ENCODE measurements around the gene SUCLG2. TPM values are rescaled to one million over a fixed set of nuclear protein-coding genes. Genes with fewer than 3 reads are reported as not detected.
A peak's percentile ranks its signal among the peaks of the same experiment; 100 is the strongest.

The SUCLG2 gene
- total and polyA plus RNA-seq, 2 experiments from 2014 or later, result 49.9 TPM

DNA sequence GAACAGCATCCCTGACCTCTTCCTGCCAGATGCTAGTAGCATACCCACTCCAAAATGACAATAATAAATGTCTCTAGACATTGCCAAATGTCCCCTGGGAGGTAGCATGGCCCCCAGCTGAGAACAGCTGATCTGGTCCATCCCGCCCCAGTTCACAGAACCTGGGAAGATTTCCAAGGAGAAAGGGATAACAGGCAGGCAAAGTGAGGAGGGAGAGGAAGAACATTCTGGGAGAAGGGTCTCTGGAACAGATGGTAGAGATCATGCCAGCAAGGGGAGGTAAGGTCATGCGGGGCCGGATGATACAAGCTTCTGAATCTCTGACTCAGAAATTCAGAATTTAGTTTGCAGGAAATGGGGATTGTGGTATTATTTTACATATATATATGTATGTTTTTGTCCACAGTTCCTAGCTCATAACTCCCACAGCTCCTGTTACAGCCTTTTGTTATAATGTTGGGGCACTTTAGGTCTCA lies 192.7 kb downstream of the SUCLG2 start:
- Histone ChIP-seq H3K4me3 (no peak overlapping the region), H4K20me1 (ENCODE audit: insufficient read depth) (0 out of 2 replicates have a peak, but pooled peaks cover 4% of the 10 kb centered on the region), H3K27me3 (replicated peaks; ENCODE audit: insufficient read depth) (no peaks in the 10 kb centered on the region), H2AFZ (no peak overlapping the region), H3K9me2 (ENCODE audit: insufficient read depth) (no peaks in the 10 kb centered on the region), H3F3A (ENCODE audit: insufficient read depth) (no peaks in the 10 kb centered on the region), H3K27ac (no peak overlapping the region), H3K36me3 (ENCODE audit: low read depth) (no peaks in the 10 kb centered on the region), H3K9me3 (ENCODE audit: low read depth) (no peaks in the 10 kb centered on the region), H3K79me2 (ENCODE audit: insufficient read depth) (no peaks in the 10 kb centered on the region), H3K4me1 (ENCODE audit: insufficient read depth) (peaks cover 9% of the 10 kb centered on the region; the same call in 1 of the 2 replicates), H3K4me2 (ENCODE audit: unreplicated experiment) (no peak overlapping the region), H3K9ac (no peak overlapping the region)
- peak; percentile 10 for DNase-seq
- WGBS, 2 experiments (ENCODE audit: low coverage in 1 of 2, low lambda C conversion rate in 2 of 2, missing lambda C conversion rate in 2 of 2), result 65 to 66% methylated on average over 3 of the region's 3 CpGs
- in situ Hi-C loops (cut with MboI), result no loop called here
- no peak for TF ChIP-seq EZH2phosphoT487 (IDR thresholded peaks at IDR 0.05; ENCODE audit: insufficient read depth, low read depth)

DNA sequence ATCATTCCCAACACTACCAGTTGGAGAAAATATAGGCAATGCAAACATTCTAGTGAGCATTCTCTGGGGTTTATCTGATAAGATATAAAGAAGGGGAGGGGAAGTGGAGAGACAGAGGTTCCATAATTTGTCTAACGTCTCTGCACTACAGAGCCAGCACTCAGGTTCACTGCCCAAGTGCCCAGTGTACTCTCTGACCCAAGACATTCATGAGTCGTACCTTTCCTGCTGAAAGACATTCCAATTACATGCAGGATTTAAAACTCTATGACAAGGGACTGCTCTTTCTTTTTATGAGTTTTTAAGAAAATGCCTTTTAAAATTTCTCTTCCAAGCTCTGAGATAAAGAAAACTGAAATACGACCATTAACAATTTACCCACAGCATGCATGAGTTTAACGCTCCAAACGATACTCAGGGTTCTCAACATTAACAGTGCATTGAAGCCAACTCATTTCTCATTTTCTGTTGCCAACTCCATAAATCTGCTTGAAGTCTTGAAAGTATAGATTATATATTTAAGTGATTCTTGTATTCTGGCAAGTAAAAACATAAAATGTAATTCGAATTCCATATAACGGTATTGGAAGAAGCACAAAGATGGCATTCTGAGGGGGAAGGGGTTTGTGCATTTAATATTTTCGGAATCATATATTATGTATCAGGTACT lies 193.4 kb downstream of the SUCLG2 start:
- no peaks in the 10 kb centered on the region for H3K36me3 ChIP-seq (ENCODE audit: low read depth)
- WGBS, 2 experiments (ENCODE audit: low coverage in 1 of 2, low lambda C conversion rate in 2 of 2, missing lambda C conversion rate in 2 of 2), result 96% methylated on average over 8 of the region's 8 CpGs
- H3K9ac ChIP-seq, result no peak overlapping the region
- no peak overlapping the region for H3K27ac ChIP-seq
- H3K9me2 ChIP-seq (ENCODE audit: insufficient read depth), result no peaks in the 10 kb centered on the region
- no peaks in the 10 kb centered on the region for H3K27me3 ChIP-seq (replicated peaks; ENCODE audit: insufficient read depth)
- 0 out of 2 replicates have a peak, but pooled peaks cover 4% of the 10 kb centered on the region for H4K20me1 ChIP-seq (ENCODE audit: insufficient read depth)
- no peak overlapping the region for H2AFZ ChIP-seq
- peaks cover 9% of the 10 kb centered on the region; the same call in 1 of the 2 replicates for H3K4me1 ChIP-seq (ENCODE audit: insufficient read depth)
- no peaks in the 10 kb centered on the region for H3K79me2 ChIP-seq (ENCODE audit: insufficient read depth)
- H3K4me3 ChIP-seq, result no peak overlapping the region
- peak; percentile 1 for DNase-seq
- no peaks in the 10 kb centered on the region for H3K9me3 ChIP-seq (ENCODE audit: low read depth)
- TF ChIP-seq EZH2 (IDR thresholded peaks at IDR 0.05; ENCODE audit: insufficient read depth, poor library complexity, severe bottlenecking), result no peak
- TF ChIP-seq EZH2phosphoT487 (IDR thresholded peaks at IDR 0.05; ENCODE audit: insufficient read depth, low read depth), result no peak
- in situ Hi-C loops (cut with MboI), result no loop called here
- H3K4me2 ChIP-seq (ENCODE audit: unreplicated experiment), result no peak overlapping the region
- no peaks in the 10 kb centered on the region for H3F3A ChIP-seq (ENCODE audit: insufficient read depth)

DNA sequence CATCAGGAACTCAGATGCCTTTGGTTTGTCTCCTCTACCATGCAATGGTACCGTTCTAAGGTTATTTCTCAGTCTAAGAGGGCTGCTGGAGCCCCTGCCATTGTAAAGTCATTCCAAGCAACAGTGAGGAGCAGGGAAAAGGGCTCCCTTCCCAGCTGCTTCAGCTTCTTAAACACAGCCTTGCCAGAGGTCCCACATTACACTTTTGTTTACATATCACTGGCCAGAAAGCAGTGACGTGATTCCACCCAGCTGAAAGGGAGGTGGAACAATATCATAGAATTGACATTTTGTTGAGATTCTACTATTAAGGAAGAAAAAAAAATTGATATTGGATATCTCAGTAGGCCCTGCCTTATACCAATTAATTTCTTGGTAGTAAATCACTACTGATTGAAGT lies 194.6 kb downstream of the SUCLG2 start:
- no peak overlapping the region for H3K27ac ChIP-seq
- H3K27me3 ChIP-seq (replicated peaks; ENCODE audit: insufficient read depth), result no peaks in the 10 kb centered on the region
- no peak overlapping the region for H3K4me3 ChIP-seq
- no peaks in the 10 kb centered on the region for H3K9me3 ChIP-seq (ENCODE audit: low read depth)
- no peaks in the 10 kb centered on the region for H3K36me3 ChIP-seq (ENCODE audit: low read depth)
- TF ChIP-seq EZH2 (IDR thresholded peaks at IDR 0.05; ENCODE audit: insufficient read depth, poor library complexity, severe bottlenecking) (no peak), EZH2phosphoT487 (IDR thresholded peaks at IDR 0.05; ENCODE audit: insufficient read depth, low read depth) (no peak)
- no peaks in the 10 kb centered on the region for H3F3A ChIP-seq (ENCODE audit: insufficient read depth)
- peaks cover 9% of the 10 kb centered on the region; the same call in 1 of the 2 replicates for H3K4me1 ChIP-seq (ENCODE audit: insufficient read depth)
- whole genome bisulfite sequencing, 2 experiments (ENCODE audit: low coverage in 1 of 2, low lambda C conversion rate in 2 of 2, missing lambda C conversion rate in 2 of 2), result 97 to 98% methylated on average over 2 of the region's 2 CpGs
- in situ Hi-C loops (cut with MboI), result no loop called here
- 0 out of 2 replicates have a peak, but pooled peaks cover 4% of the 10 kb centered on the region for H4K20me1 ChIP-seq (ENCODE audit: insufficient read depth)
- no peaks in the 10 kb centered on the region for H3K79me2 ChIP-seq (ENCODE audit: insufficient read depth)
- no peak for DNase-seq
- H3K4me2 ChIP-seq (ENCODE audit: unreplicated experiment), result no peak overlapping the region
- no peaks in the 10 kb centered on the region for H3K9me2 ChIP-seq (ENCODE audit: insufficient read depth)
- no peak overlapping the region for H2AFZ ChIP-seq
- no peak overlapping the region for H3K9ac ChIP-seq

- Histone ChIP-seq H3F3A (ENCODE audit: insufficient read depth) (no peaks in the 10 kb centered on the region), H3K9me2 (ENCODE audit: insufficient read depth) (no peaks in the 10 kb centered on the region), H3K27me3 (replicated peaks; ENCODE audit: insufficient read depth) (no peaks in the 10 kb centered on the region), H3K9ac (no peak overlapping the region), H3K79me2 (ENCODE audit: insufficient read depth) (no peaks in the 10 kb centered on the region), H3K4me3 (no peak overlapping the region), H3K4me1 (ENCODE audit: insufficient read depth) (peaks cover 9% of the 10 kb centered on the region; the same call in 1 of the 2 replicates), H2AFZ (no peak overlapping the region), H3K36me3 (ENCODE audit: low read depth) (no peaks in the 10 kb centered on the region), H3K9me3 (ENCODE audit: low read depth) (no peaks in the 10 kb centered on the region), H3K4me2 (ENCODE audit: unreplicated experiment) (no peak overlapping the region), H3K27ac (no peak overlapping the region), H4K20me1 (ENCODE audit: insufficient read depth) (0 out of 2 replicates have a peak, but pooled peaks cover 4% of the 10 kb centered on the region)
- in situ Hi-C loops (cut with MboI), result no loop called here
- WGBS, 2 experiments (ENCODE audit: low coverage in 1 of 2, low lambda C conversion rate in 2 of 2, missing lambda C conversion rate in 2 of 2), result 97% methylated on average over 4 of the region's 4 CpGs
- TF ChIP-seq EZH2phosphoT487 (IDR thresholded peaks at IDR 0.05; ENCODE audit: insufficient read depth, low read depth), result no peak
- no peak for TF ChIP-seq EZH2 (IDR thresholded peaks at IDR 0.05; ENCODE audit: insufficient read depth, poor library complexity, severe bottlenecking)
- no peak for DNase-seq
These were observed 195.4 kb downstream of the SUCLG2 start for GRCh38 chr3:67458896-67459530.
